NCI-H345 treated with DMSO at 0.1 percent for 48 hours (cell line): ENCODE data around the gene LENG8.
"Not testable (repeated sequence)": the region's sequence is repeated elsewhere in the genome, so short reads cannot be mapped to it uniquely, and the experiment has no call there.

Experiments
- DNase-seq: peaks from one replicate; lab custom pipeline; 2025; ENCODE audit not compliant: unreplicated experiment; lab: John Stamatoyannopoulos, UW

LENG8 gene

DNA sequence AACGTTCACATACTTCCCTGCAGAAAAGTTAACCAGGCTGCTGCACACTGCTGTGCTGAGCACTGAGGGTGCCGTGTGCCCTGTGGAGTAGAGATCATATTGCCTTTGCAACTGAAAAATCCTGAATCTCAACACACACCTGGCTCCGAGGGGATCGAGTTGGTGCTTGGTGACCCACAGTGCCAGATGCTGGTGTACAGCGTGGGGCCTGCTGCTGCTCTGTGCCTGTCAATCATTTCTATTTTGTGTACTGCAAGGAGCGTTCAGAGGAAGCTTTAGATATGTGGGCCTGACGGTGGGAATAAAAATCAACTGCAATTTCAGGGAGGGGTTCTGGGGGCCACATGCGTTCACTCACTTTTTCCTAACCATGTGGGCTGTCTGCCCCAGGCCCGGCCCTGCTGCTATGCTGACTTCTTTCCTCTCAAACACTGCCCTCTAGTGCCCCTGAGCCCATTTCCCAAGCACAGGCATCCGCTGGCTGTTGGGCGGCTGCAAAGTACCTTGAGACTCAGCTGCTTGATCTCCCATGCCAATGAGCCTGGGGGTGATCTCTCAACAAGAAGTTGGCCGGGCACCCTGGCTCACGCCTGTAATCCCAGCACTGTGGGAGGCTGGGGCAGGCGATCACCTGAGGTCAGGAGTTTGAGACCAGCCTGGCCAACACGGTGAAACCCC is 9.7 kb upstream of the LENG8 start:
- DNase-seq, result no peak

DNA sequence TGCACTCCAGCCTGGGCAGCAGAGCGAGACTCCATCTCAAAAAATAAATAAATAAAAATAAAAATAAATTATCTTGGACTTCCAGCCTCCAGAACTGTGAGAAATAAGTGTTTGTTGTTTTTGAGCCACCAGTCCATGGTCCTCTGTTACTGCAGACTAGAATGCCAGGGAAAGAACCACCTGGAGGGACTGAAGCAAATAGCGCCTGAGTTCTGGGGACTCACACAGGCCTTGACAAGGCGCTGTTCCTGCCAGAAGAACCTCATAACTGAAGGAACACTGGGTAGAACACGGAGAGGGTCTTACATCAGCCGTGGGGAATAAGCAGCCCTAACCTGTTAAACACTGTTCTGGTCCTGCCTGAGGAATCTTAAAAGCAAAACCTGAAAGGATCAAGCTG is 8.4 kb upstream of the LENG8 start:
- no peak for DNase-seq

DNA sequence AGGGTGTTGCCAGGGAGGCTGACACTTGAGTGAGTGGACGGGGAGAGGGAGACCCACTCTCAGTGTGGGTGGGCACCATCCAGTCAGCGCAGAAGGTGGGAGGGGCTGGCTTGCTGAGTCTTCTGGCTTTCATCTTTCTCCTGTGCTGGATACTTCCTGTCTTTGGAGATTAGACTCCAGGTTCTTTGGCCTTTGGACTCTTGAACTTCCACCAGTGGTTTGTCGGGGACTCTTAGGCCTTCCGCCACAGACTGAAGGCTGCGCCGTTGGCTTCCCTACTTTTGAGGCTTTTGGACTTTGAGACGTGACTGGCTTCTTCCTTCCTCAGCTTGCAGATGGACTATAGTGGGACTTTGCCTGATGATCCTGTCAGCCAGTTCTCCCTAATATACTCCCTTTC is 4.3 kb upstream of the LENG8 start:
- no peak for DNase-seq

DNA sequence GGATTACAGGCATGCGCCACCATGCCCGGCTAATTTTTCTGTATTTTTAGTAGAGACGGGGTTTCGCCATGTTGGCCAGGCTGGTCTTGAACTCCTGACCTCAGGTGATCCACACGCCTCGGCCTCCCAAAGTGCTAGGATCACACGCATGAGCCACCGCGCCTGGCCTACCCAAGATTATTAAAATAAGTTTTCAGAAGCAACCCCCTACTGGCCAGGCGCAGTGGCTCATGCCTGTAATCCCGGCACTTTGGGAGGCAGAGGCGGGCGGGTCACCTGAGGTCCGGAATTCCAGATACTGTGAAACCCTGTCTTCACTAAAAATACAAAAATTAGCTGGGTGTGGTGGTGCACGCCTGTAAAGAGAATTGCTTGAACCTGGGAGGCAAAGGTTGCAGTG is 2.6 kb upstream of the LENG8 start:
- not testable (repeated sequence) for DNase-seq

GRCh38 chr19:54448040-54448773 is 792 bp upstream of the LENG8 start:
- DNase-seq, result no peak

DNA sequence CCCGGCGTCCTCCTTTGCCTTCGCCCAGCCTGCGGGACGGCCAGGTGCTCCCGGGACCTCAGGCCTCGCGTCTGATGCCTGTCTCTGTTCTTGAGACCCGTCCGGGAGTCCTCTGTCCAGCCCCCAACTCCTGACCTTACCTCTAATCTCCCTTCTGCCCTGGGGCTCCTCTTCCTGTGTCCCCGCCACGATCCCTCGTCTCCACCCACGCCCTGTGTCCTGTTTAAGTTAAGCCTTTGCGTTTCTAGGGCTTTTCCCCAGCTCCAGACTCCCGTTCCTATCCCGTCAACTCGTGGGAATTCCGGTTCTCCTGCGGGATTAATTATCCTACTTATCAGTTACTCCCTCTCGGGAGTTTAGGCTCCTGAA is 686 bp downstream of the LENG8 start:
- DNase-seq, result no peak

DNA sequence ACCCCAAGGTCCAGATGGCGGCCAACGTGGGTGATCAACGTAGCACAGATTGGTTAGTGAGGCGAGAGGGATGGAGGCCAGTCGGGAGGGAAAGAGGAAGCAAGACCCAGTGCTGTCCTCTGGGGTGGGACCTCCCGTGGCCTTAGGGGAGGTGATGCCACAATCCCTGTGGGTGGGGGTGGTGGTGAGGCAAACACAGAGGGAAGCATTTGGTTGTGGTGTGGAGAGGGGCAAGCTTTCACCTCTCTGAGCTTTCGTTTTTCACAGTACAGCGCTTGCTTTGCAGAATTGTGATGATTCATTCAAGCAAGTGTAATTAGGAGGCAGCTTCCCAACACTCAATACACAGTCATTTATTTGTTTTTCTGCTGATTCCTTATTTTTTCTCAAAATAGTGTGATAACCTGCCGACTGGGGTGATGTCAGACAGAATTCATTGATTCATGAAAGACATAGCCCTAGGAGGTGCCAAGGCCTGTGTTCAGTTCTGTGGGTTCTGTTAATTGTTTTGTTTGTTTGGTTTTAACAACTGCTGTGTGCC is 2.4 kb downstream of the LENG8 start:
- DNase-seq, result no peak

- no peak for DNase-seq
Measured at GRCh38 chr19:54451997-54452396, 3.0 kb downstream of the LENG8 start.

DNA sequence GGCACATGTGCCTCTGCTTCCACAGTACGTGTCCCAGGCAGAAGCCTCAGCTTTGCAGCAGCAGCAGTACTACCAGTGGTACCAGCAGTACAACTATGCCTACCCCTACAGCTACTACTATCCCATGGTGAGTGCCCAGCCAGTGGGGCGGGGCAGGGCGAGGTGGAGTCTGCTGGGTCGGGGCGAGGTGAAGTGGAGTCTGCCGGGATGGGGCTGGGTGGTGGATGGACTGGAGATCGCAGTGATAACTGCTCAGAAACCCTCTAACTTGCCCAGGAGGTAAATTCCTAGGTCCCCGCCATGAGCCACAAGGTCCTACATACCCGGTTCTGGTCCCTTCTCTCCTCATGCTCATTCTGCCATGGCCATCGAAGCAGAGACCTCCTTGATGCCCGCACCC is 3.6 kb downstream of the LENG8 start:
- DNase-seq, result no peak

DNA sequence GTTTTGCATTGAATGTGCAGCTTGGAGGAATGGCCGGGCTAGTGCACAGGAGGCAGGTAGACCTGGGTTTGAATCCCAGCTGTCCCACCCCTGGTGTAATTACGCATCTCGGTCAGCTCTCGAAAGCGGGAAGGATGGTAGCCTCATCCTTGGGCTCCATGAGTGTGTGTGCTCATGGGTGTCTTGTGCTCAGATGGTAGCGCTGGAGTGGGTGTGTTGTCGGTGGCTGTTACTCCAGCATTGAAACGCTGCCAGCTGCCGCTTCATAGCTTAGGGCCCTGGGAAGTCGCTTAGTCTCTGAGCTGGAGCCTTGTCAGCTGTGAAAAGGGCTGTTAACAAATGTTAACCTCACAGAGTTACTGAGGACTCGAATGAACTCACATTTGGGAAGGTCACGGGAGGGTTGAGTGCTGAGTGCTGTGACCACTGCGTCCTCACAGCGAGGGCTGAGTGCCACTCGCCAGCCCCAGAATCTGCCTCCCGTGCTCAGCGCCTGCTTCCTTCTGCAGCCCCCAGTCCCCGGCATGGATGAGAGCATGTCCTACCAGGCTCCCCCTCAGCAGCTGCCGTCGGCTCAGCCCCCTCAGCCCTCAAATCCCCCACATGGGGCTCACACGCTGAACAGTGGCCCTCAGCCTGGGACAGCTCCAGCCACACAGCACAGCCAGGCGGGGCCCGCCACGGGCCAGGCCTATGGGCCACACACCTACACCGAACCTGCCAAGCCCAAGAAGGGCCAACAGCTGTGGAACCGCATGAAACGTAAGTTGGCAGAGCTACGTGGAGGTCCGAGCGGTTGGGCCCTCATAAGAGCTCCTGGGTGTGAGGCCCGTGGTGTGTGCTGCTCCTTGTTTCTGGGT is 5.2 kb downstream of the LENG8 start:
- no peak for DNase-seq

GRCh38 chr19:54454781-54455675 is 6.0 kb downstream of the LENG8 start:
- DNase-seq, result no peak

- no peak for DNase-seq
Measured at GRCh38 chr19:54455786-54456422, 6.9 kb downstream of the LENG8 start.

GRCh38 chr19:54456423-54457373 is 7.7 kb downstream of the LENG8 start:
- no peak for DNase-seq

DNA sequence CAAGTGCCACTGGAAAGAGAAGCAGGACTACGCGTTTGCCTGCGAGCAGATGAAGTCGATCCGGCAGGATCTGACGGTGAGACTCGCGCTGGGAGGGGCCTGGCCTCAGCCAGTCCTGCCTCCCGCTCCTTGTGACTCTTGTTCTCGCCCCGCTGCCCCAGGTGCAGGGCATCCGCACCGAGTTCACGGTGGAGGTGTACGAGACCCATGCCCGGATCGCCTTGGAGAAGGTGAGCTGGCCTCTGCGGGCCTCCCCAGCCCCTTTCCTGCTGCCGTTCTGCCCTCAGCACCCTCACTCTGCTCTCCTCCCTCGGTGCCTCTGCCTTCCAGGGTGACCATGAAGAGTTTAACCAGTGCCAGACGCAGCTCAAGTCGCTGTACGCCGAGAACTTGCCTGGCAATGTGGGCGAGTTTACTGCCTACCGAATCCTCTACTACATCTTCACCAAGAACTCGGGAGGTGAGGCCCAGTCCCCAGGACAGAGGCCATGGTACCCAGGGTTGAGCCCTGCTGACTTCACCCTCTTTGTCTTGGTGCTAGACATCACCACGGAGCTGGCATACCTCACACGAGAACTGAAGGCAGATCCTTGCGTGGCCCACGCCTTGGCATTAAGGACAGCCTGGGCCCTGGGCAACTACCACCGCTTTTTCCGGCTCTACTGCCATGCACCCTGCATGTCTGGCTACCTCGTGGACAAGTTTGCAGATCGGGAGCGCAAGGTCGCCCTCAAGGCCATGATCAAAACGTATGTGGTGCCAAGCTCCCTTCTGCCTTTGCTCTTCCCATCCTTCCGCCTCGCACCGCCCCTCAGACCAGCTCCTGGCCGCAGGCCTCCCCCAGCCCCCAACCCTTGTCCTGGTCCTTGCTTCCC is 9.0 kb downstream of the LENG8 start:
- DNase-seq, result no peak

GRCh38 chr19:54458648-54459281 is 9.8 kb downstream of the LENG8 start:
- no peak for DNase-seq

- no peak for DNase-seq
Measured at GRCh38 chr19:54459282-54460229, 10.6 kb downstream of the LENG8 start.
